HG02642 (cell line): ENCODE results near the gene EXTL1.

ENCODE experiments used
- ATAC-seq: cut with Tn5 transposase; IDR thresholded peaks from one replicate; pipeline ENCODE4 v1.9.1; 2021; ENCODE audit warnings: mild to moderate bottlenecking; ENCODE audit not compliant: unreplicated experiment, poor library complexity

The EXTL1 gene

GRCh38 chr1:25996966-25997827 lies 24.4 kb upstream of the EXTL1 start:
- no peak for ATAC-seq

- ATAC-seq = peak; percentile 97
Measured at GRCh38 chr1:25997828-25998761, 23.5 kb upstream of the EXTL1 start, which contains the start of gene PAFAH2. TSS of gene PAFAH2 (minus strand) at chr1:25998063. CDS start at chr1:25990816, 7,247 bp downstream.

GRCh38 chr1:25999041-25999800 lies 22.4 kb upstream of the EXTL1 start:
- ATAC-seq = no peak

GRCh38 chr1:26003262-26003661 lies 18.3 kb upstream of the EXTL1 start:
- no peak for ATAC-seq

- ATAC-seq = no peak
Measured at GRCh38 chr1:26003756-26004155, 17.8 kb upstream of the EXTL1 start.

- no peak for ATAC-seq
Measured at GRCh38 chr1:26005434-26006105, 16.0 kb upstream of the EXTL1 start.

- ATAC-seq = no peak
Measured at GRCh38 chr1:26006710-26007109, 14.9 kb upstream of the EXTL1 start.

- no peak for ATAC-seq
Measured at GRCh38 chr1:26009796-26010447, 11.7 kb upstream of the EXTL1 start.

- ATAC-seq = no peak
Measured at GRCh38 chr1:26010825-26011224, 10.8 kb upstream of the EXTL1 start.

- no peak for ATAC-seq
Measured at GRCh38 chr1:26012864-26013263, 8.7 kb upstream of the EXTL1 start.

- ATAC-seq = no peak
Measured at GRCh38 chr1:26014179-26014578, 7.4 kb upstream of the EXTL1 start.

GRCh38 chr1:26015358-26015757 lies 6.2 kb upstream of the EXTL1 start:
- no peak for ATAC-seq

- ATAC-seq = no peak
Measured at GRCh38 chr1:26016258-26016952, 5.2 kb upstream of the EXTL1 start.

GRCh38 chr1:26016953-26017545 lies 4.5 kb upstream of the EXTL1 start:
- ATAC-seq = no peak

GRCh38 chr1:26017606-26018005 lies 4.0 kb upstream of the EXTL1 start:
- ATAC-seq = no peak

GRCh38 chr1:26019641-26020315 lies 1.8 kb upstream of the EXTL1 start:
- no peak for ATAC-seq

GRCh38 chr1:26020330-26020768 lies 1.2 kb upstream of the EXTL1 start:
- no peak for ATAC-seq
